OCI-LY1 (cell line): Measurements from ENCODE around the gene SKOR2.

ENCODE experiments used
- EZH2 ChIP-seq: fragments of 200-600 bp; sonication (generic), shearing (Covaris generic); IDR thresholded peaks from 2 replicates; pipeline ENCODE4 v1.8.0; 2017; ENCODE audit warnings: borderline replicate concordance, mixed run types, mild to moderate bottlenecking, antibody characterized with exemption, low read length, moderate library complexity, mixed read lengths
- TF ChIP-seq, protein P1 (sequence below): fragments of 200-600 bp; sonication (generic), shearing (Covaris generic); IDR thresholded peaks from 2 replicates; pipeline ENCODE4 v1.5.1; 2017; ENCODE audit warnings: mild to moderate bottlenecking, antibody characterized with exemption, low read length, moderate library complexity, mixed read lengths

GRCh38 chr18:47226660-47227059 is 24.8 kb downstream of the SKOR2 start:
- TF ChIP-seq, protein P1, sequence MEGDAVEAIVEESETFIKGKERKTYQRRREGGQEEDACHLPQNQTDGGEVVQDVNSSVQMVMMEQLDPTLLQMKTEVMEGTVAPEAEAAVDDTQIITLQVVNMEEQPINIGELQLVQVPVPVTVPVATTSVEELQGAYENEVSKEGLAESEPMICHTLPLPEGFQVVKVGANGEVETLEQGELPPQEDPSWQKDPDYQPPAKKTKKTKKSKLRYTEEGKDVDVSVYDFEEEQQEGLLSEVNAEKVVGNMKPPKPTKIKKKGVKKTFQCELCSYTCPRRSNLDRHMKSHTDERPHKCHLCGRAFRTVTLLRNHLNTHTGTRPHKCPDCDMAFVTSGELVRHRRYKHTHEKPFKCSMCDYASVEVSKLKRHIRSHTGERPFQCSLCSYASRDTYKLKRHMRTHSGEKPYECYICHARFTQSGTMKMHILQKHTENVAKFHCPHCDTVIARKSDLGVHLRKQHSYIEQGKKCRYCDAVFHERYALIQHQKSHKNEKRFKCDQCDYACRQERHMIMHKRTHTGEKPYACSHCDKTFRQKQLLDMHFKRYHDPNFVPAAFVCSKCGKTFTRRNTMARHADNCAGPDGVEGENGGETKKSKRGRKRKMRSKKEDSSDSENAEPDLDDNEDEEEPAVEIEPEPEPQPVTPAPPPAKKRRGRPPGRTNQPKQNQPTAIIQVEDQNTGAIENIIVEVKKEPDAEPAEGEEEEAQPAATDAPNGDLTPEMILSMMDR = no peak
- no peak for TF ChIP-seq EZH2
